ENCODE results near the gene LRWD1. TPM values are rescaled to one million over a fixed set of nuclear protein-coding genes. Genes with fewer than 3 reads are reported as not detected.
A peak's percentile ranks its signal among the peaks of the same experiment; 100 is the strongest.

The LRWD1 gene
- total RNA-seq (2022), result 15.6 and 18.9 TPM in 2 replicates
- Bru-seq, nascent RNA, result percentile 37 among the genes with signal in this experiment
- BruChase-seq, experiment 1, labeled RNA remaining after a 6-hour chase, result percentile 61 among the genes with signal in this experiment
- BruChase-seq, experiment 2, labeled RNA remaining after a 2-hour chase, result percentile 48 among the genes with signal in this experiment
- long read RNA-seq, transcript LRWD1-201 (15 exons, 2,215 nt), result major isoform, 11 of 19 reads
- long read RNA-seq, partial matches to known transcripts, result 4 of 19 reads
- long read RNA-seq, other reads (novel, unspliced or antisense), result 4 of 19 reads

- no peaks in the 10 kb centered on the region for H3K27me3 Mint-ChIP-seq (ENCODE audit: insufficient read depth, unreplicated experiment)
- no TSS peak for BruUV-seq (replicated peaks)
- H3K4me1 Mint-ChIP-seq (ENCODE audit: insufficient read depth, unreplicated experiment), result peaks cover 11% of the 10 kb centered on the region
- DNase-seq (ENCODE audit: unreplicated experiment), result peak; percentile 88
- POLR2A ChIA-PET, result interaction anchor here (0.7 to 1.7 kb wide), 6 partner anchors 8 to 102 kb away, joined by 3 to 10 read pairs (median 6); no protein-coding TSS in a partner anchor
- peaks cover 13% of the 10 kb centered on the region for H3K36me3 Mint-ChIP-seq (ENCODE audit: insufficient read depth, unreplicated experiment)
- peak within 1 kb of the TSS; percentile 86 for H3K4me3 Mint-ChIP-seq (ENCODE audit: unreplicated experiment)
- H3K27ac Mint-ChIP-seq (ENCODE audit: low read depth, unreplicated experiment), result peak within 1 kb of the TSS; percentile 59
- intact Hi-C loops (cut with micrococcal nuclease), result no loop called here
- CTCF ChIA-PET, result interaction anchor here (0.6 to 0.8 kb wide), 2 partner anchors 24 to 66 kb away, joined by 3 to 4 read pairs; no protein-coding TSS in a partner anchor
- no peak for TF ChIP-seq CTCF (IDR thresholded peaks at IDR 0.05; ENCODE audit: unreplicated experiment)
- H3K9me3 Mint-ChIP-seq (ENCODE audit: unreplicated experiment), result no peaks in the 10 kb centered on the region
Measured at GRCh38 chr7:102464577-102465280, at the start of gene LRWD1, which contains the start of gene ALKBH4. Gene LRWD1, plus strand, starts transcription at chr7:102464984. Its CDS starts 97 bp downstream, at chr7:102465081. Gene ALKBH4, minus strand, starts transcription at chr7:102464863. Its CDS starts 27 bp downstream, at chr7:102464836.

- no TSS peak for BruUV-seq (replicated peaks)
- POLR2A ChIA-PET, result interaction anchor here (1.1 kb wide), 1 partner anchor 14 kb away, joined by 4 read pairs; no protein-coding TSS in a partner anchor
- H3K9me3 Mint-ChIP-seq (ENCODE audit: unreplicated experiment), result no peaks in the 10 kb centered on the region
- TF ChIP-seq CTCF (IDR thresholded peaks at IDR 0.05; ENCODE audit: unreplicated experiment), result no peak
- peaks cover 93% of the 10 kb centered on the region for H3K36me3 Mint-ChIP-seq (ENCODE audit: insufficient read depth, unreplicated experiment)
- no peak for DNase-seq (ENCODE audit: unreplicated experiment)
- intact Hi-C loops (cut with micrococcal nuclease), result no loop called here
- no peak overlapping the region for H3K27ac Mint-ChIP-seq (ENCODE audit: low read depth, unreplicated experiment)
- no peak overlapping the region for H3K4me3 Mint-ChIP-seq (ENCODE audit: unreplicated experiment)
- H3K4me1 Mint-ChIP-seq (ENCODE audit: insufficient read depth, unreplicated experiment), result no peaks in the 10 kb centered on the region
- CTCF ChIA-PET, result interaction anchor here (0.7 to 1.9 kb wide), 3 partner anchors 11 to 143 kb away, joined by 3 to 6 read pairs (median 4); no protein-coding TSS in a partner anchor
- no peaks in the 10 kb centered on the region for H3K27me3 Mint-ChIP-seq (ENCODE audit: insufficient read depth, unreplicated experiment)
Measured at GRCh38 chr7:102415685-102416225, 49.0 kb upstream of the LRWD1 start.

- Mint-ChIP-seq H3K27me3 (ENCODE audit: insufficient read depth, unreplicated experiment) (no peaks in the 10 kb centered on the region), H3K36me3 (ENCODE audit: insufficient read depth, unreplicated experiment) (peaks cover 93% of the 10 kb centered on the region), H3K4me3 (ENCODE audit: unreplicated experiment) (no peak overlapping the region), H3K4me1 (ENCODE audit: insufficient read depth, unreplicated experiment) (no peaks in the 10 kb centered on the region), H3K9me3 (ENCODE audit: unreplicated experiment) (no peaks in the 10 kb centered on the region), H3K27ac (ENCODE audit: low read depth, unreplicated experiment) (no peak overlapping the region)
- no TSS peak for BruUV-seq (replicated peaks)
- CTCF ChIA-PET, result no interaction called here
- intact Hi-C loops (cut with micrococcal nuclease), result no loop called here
- POLR2A ChIA-PET, result interaction anchor here (0.5 kb wide), 1 partner anchor 24 kb away, joined by 3 read pairs; no protein-coding TSS in a partner anchor
- no peak for TF ChIP-seq CTCF (IDR thresholded peaks at IDR 0.05; ENCODE audit: unreplicated experiment)
- DNase-seq (ENCODE audit: unreplicated experiment), result no peak
Measured at GRCh38 chr7:102416406-102416805, 48.4 kb upstream of the LRWD1 start.

GRCh38 chr7:102417105-102417504, 47.7 kb upstream of the LRWD1 start:
- intact Hi-C loops (cut with micrococcal nuclease), result no loop called here
- no TSS peak for BruUV-seq (replicated peaks)
- POLR2A ChIA-PET, result no interaction called here
- H3K27me3 Mint-ChIP-seq (ENCODE audit: insufficient read depth, unreplicated experiment), result no peaks in the 10 kb centered on the region
- peak overlapping the region; percentile 32 for H3K27ac Mint-ChIP-seq (ENCODE audit: low read depth, unreplicated experiment)
- CTCF ChIA-PET, result interaction anchor here (0.7 to 1.1 kb wide), 2 partner anchors 13 to 132 kb away, joined by 3 to 4 read pairs; no protein-coding TSS in a partner anchor
- DNase-seq (ENCODE audit: unreplicated experiment), result no peak
- H3K4me1 Mint-ChIP-seq (ENCODE audit: insufficient read depth, unreplicated experiment), result no peaks in the 10 kb centered on the region
- no peak for TF ChIP-seq CTCF (IDR thresholded peaks at IDR 0.05; ENCODE audit: unreplicated experiment)
- peaks cover 92% of the 10 kb centered on the region for H3K36me3 Mint-ChIP-seq (ENCODE audit: insufficient read depth, unreplicated experiment)
- no peak overlapping the region for H3K4me3 Mint-ChIP-seq (ENCODE audit: unreplicated experiment)
- no peaks in the 10 kb centered on the region for H3K9me3 Mint-ChIP-seq (ENCODE audit: unreplicated experiment)

Data from MCF 10A (cell line).